Testis (tissue), 3 donors: Measurements from ENCODE around the gene SAMD4A. TPM values are rescaled to one million over a fixed set of nuclear protein-coding genes. Genes with fewer than 3 reads are reported as not detected.
"Not testable (repeated sequence)": the region's sequence is repeated elsewhere in the genome, so short reads cannot be mapped to it uniquely, and the experiment has no call there.

Experiments
- DNase-seq: peaks from one replicate; pipeline ENCODE4 v3.0.0-alpha.2; 2019
- H3K27ac ChIP-seq, 2 donors: fragments of 200-600 bp; sonication (generic); one replicate each; pipeline ENCODE4 v1.5.1; 2019
- H3K27me3 ChIP-seq: fragments of 200-600 bp; sonication (generic); one replicate; pipeline ENCODE4 v1.5.1; 2019
- H3K36me3 ChIP-seq: fragments of 200-600 bp; sonication (generic); one replicate; pipeline ENCODE4 v1.5.1; 2017; ENCODE audit warnings: low read depth; ENCODE audit errors: missing control alignments
- H3K4me1 ChIP-seq: fragments of 200-600 bp; sonication (generic); one replicate; pipeline ENCODE4 v1.5.1; 2019
- H3K4me3 ChIP-seq, 2 donors: fragments of 200-600 bp; sonication (generic); one replicate each; pipeline ENCODE4 v1.5.1; 2017 to 2019
- H3K9me3 ChIP-seq: fragments of 200-600 bp; sonication (generic); one replicate; pipeline ENCODE4 v1.5.1; 2017
- CTCF ChIP-seq, 3 experiments: fragments of 450-650 bp in 2 of 3; fragments of 200-600 bp in 1 of 3; sonication (generic) in 1 of 3; IDR thresholded peaks; one replicate each; pipeline ENCODE4 v1.5.1; 2016 to 2019; ENCODE audit warnings: antibody characterized with exemption in 3 of 3, mild to moderate bottlenecking in 2 of 3, moderate library complexity in 1 of 3
- POLR2A ChIP-seq: fragments of 450-650 bp; IDR thresholded peaks from one replicate; pipeline ENCODE4 v1.6.1; 2017; ENCODE audit warnings: antibody characterized with exemption, mild to moderate bottlenecking, moderate library complexity
- WGBS, 2 donors: methylation state at CpG; one replicate each; pipeline ENCODE4 v1.1.5; 2018; 5-methylcytosine and 5-hydroxymethylcytosine counted together
- intact Hi-C: fragments of 100-400 bp; cut with DNase I; formaldehyde crosslinking; loops from one replicate; pipeline ENCODE4 v1.15.1; 2023; ENCODE audit warnings: low total_unique reads
- polyA plus RNA-seq: library from polyadenylated mRNA; stranded (reverse); fragments of 350-450 nt; fragmentation: Illumina TruSeq; extraction: RNeasy Lipid Tissue Mini Kit (QIAGEN cat#74804); gene quantifications from one replicate; pipeline ENCODE4 v1.2.3, GENCODE V29; 2014; ENCODE audit warnings: low read depth, low replicate concordance; ENCODE audit not compliant: insufficient read depth
- total RNA-seq, 2 donors: library from RNA; depleted of rRNA; stranded (reverse); fragments of >200 nt; gene quantifications; one replicate each; pipeline ENCODE4 v1.2.3, GENCODE V29; 2016

The SAMD4A gene
- total and polyA plus RNA-seq, 3 donors from 2014 or later, result 103 to 369 (median 259) TPM

GRCh38 chr14:54743382-54743781 lies 176.5 kb downstream of the SAMD4A start:
- no peak overlapping the region for H3K4me3 ChIP-seq
- no peaks in the 10 kb centered on the region for H3K9me3 ChIP-seq
- no peaks in the 10 kb centered on the region for H3K36me3 ChIP-seq
- intact Hi-C loops, result no loop called here
- H3K27me3 ChIP-seq, result no peaks in the 10 kb centered on the region
- DNase-seq, result no peak
- WGBS, 2 donors, result 90% methylated on average over 5 of the region's 5 CpGs
- no peak for TF ChIP-seq POLR2A
- TF ChIP-seq CTCF (IDR thresholded peaks at IDR 0.05), result no peak
- no peaks in the 10 kb centered on the region for H3K4me1 ChIP-seq
- no peak overlapping the region for H3K27ac ChIP-seq

- Histone ChIP-seq H3K4me1 (no peaks in the 10 kb centered on the region), H3K27ac (peak overlapping the region in 1 of 2 donors; percentile 8), H3K27me3 (no peaks in the 10 kb centered on the region), H3K36me3 (no peaks in the 10 kb centered on the region), H3K4me3 (no peak overlapping the region), H3K9me3 (no peaks in the 10 kb centered on the region)
- WGBS, 2 donors, result 40 to 65% methylated on average over 3 of the region's 3 CpGs
- intact Hi-C loops, result no loop called here
- TF ChIP-seq POLR2A (no peak), CTCF (IDR thresholded peaks at IDR 0.05) (no peak)
- DNase-seq, result no peak
Observed at GRCh38 chr14:54746019-54746418, 179.1 kb downstream of the SAMD4A start.

- TF ChIP-seq CTCF (IDR thresholded peaks at IDR 0.05) (no peak), POLR2A (no peak)
- 87 to 97% methylated on average over 1 of the region's 1 CpG for WGBS, 2 donors
- no peaks in the 10 kb centered on the region for H3K27me3 ChIP-seq
- no peaks in the 10 kb centered on the region for H3K4me1 ChIP-seq
- no peak overlapping the region for H3K27ac ChIP-seq
- no peaks in the 10 kb centered on the region for H3K9me3 ChIP-seq
- no peak overlapping the region for H3K4me3 ChIP-seq
- intact Hi-C loops, result no loop called here
- no peaks in the 10 kb centered on the region for H3K36me3 ChIP-seq
- DNase-seq, result no peak
Observed at GRCh38 chr14:54747616-54748015, 180.7 kb downstream of the SAMD4A start.

GRCh38 chr14:54749180-54749579 lies 182.3 kb downstream of the SAMD4A start:
- intact Hi-C loops, result no loop called here
- H3K36me3 ChIP-seq, result no peaks in the 10 kb centered on the region
- 94 to 95% methylated on average over 4 of the region's 4 CpGs for WGBS, 2 donors
- no peak for TF ChIP-seq CTCF (IDR thresholded peaks at IDR 0.05)
- no peak for TF ChIP-seq POLR2A
- H3K27me3 ChIP-seq, result no peaks in the 10 kb centered on the region
- no peak overlapping the region for H3K4me3 ChIP-seq
- no peak for DNase-seq
- H3K27ac ChIP-seq, result no peak overlapping the region
- H3K9me3 ChIP-seq, result no peaks in the 10 kb centered on the region
- no peaks in the 10 kb centered on the region for H3K4me1 ChIP-seq

- H3K36me3 ChIP-seq, result no peaks in the 10 kb centered on the region
- no peak overlapping the region for H3K27ac ChIP-seq
- no peaks in the 10 kb centered on the region for H3K27me3 ChIP-seq
- DNase-seq, result no peak
- intact Hi-C loops, result no loop called here
- WGBS, 2 donors, result 82 to 91% methylated on average over 5 of the region's 5 CpGs
- H3K4me1 ChIP-seq, result no peaks in the 10 kb centered on the region
- TF ChIP-seq CTCF (IDR thresholded peaks at IDR 0.05) (no peak), POLR2A (no peak)
- H3K9me3 ChIP-seq, result no peaks in the 10 kb centered on the region
- H3K4me3 ChIP-seq, result no peak overlapping the region
Observed at GRCh38 chr14:54749727-54750126, 182.8 kb downstream of the SAMD4A start.

- H3K4me3 ChIP-seq, H3K4me1 ChIP-seq, H3K27ac ChIP-seq, H3K27me3 ChIP-seq, H3K36me3 ChIP-seq, H3K9me3 ChIP-seq, DNase-seq, intact Hi-C loops: not testable (repeated sequence)
- 48 to 77% methylated on average over 9 of the region's 9 CpGs for WGBS, 2 donors
Observed at GRCh38 chr14:54752611-54753010, 185.7 kb downstream of the SAMD4A start.

GRCh38 chr14:54753396-54753795 lies 186.5 kb downstream of the SAMD4A start:
- intact Hi-C loops, H3K4me1 ChIP-seq, H3K27ac ChIP-seq, H3K4me3 ChIP-seq, DNase-seq, H3K36me3 ChIP-seq, H3K27me3 ChIP-seq, H3K9me3 ChIP-seq: not testable (repeated sequence)
- WGBS, 2 donors, result 87 to 88% methylated on average over 3 of the region's 3 CpGs
